ENCODE measurements around the gene GLUL.
A peak's percentile ranks its signal among the peaks of the same experiment; 100 is the strongest.

The GLUL gene

DNA sequence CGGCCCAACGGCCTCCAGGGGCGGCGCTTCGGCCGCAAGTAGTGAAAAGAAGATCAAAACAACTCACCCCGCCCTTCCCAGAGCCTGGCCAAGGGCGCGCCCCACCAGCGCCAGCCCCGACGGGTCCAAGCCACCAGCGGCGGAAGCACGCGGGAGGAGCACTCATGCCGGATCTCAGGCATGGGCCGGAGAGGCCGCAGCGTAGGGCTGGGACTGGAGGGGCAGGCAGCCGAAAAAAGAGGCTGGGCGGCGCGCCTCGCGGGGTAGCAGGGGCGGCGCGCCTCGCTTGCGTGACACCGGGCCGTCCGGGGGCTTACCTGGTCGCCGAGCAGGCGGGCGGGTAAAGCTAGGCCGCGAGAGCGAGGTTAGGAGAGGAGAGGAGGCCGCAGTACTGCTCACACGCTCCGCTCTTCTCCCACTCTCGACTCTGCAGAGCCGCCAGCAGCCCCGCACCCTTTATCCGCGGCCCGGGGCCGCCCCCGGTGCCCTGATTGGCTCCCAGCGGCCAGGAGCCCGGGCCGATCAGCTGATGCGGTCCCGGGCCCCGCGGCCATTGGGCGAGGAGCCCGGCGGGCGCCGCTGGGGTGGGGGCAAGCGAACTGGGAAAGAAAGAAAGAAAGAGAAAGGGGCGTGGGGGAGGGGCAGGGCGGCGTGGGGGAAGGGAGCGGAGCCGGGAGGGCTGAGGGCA lies at the start of gene GLUL:
Gene GLUL, minus strand, starts transcription at position 429 of the 688 bp plus-strand sequence. CDS start 3,053 bp downstream, outside the sequence.
- peak; percentile 81 for DNase-seq

DNA sequence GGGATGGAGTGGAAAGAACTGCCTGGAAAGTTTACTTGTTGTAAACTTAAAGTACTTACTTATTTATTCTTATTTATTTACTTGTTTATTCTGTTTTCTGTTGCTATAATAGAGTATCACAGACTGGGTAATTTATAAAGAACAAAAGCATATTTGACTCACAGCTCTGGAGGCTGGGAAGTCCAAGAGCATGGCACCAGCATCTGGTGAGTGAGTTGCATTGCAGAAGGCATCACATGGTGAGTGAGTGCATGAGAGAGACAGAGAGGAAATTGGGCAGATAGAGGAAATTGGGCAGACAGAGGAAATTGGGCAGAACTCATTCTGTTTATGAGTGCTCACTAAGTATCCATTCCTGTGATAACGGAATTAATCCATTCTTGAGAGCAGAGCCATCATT lies 46.7 kb upstream of the GLUL start:
- no peak for DNase-seq

DNA sequence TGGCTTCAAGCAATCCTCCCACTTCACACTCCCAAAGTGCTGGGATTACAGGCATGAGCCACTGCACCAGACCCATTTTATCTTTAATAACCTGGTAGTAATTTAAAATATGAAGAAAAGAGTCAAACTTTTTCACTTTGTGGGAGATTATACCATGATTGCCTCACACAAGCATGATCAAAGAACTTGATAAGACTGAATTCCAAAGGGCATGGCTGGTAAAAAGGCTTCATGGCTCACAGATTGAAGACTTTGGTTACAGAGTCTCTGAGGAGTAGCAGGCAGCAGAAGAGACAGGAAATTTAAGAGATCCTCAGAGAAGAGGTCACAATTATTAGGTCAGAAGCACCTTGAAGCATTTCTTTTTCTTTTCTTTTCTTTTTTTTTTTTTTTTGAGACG lies 42.0 kb upstream of the GLUL start:
- no peak for DNase-seq

DNA sequence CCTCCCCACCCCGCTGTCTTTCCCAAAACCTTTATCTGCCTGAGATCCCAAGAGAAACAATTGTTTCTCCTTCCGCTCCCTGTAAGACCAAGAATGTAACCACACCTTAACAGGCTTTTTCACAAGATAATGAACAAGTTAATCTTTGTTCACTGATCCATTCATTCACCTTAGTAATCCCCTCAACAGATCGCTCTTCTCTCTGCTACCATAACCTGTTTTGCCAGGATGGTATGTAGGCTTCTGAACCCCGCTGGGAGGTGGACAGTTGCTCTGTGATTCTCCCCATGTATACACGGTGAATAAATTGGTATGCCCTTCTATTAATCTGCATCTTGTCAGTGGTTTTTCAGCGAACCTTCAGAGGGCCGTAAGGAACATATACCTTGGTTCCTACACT lies 39.7 kb upstream of the GLUL start:
- DNase-seq = no peak

DNA sequence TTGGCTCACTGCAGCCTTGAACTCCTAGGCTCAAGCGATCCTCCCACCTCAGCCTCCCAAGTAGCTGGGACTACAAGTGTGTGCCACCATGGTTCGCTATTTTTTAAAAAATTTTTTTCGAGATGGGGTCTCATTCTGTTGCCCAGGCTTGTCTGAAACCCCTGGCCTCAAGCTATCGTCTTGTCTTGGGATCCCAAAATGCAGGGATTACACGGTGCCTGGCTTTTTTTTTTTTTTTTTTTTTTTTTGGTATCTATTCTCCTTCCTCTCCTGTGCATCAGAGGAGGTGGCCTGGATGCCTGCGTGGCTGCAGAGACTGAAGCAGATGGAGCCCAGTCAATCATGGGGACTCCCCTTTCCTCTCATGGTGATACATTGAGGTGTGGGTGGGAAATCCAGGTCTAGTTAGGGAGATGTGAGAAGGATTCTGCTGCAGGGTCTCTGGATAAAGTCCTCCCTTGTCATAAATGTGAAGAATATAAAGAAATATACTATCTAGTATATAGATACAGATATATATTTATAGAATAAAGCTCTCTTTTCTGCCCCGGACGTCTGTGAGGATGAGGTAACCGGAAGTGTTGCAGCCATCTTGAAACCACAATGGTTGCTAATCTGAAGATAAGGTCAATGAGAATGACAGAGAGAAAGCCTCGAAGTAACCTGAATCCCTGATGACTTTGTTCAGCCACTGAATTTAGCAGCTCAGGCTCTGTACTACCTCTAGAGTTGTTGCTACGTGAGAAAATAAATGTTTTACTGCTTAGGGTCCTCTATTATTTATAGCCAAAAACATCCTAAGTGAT lies 38.9 kb upstream of the GLUL start:
- DNase-seq = peak; percentile 27

DNA sequence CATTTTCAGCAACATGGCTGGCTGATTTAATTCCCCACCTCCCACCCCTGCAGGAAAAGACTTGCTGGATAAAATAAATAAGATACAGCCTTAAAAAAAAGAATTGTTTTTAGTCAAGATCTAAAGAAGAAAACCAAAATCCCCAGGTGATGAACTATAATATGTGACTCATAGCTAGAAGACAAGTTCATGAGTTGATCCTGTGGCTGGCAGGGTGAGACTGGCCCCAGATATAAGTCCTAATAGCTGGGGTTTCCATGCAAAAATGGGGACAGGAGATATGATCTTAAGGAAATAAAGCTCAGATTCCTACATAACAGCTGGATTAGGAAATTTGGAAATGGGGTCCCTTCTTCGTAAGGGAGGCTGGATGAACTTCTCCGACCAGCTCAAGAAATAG lies 36.5 kb upstream of the GLUL start:
- DNase-seq = no peak

DNA sequence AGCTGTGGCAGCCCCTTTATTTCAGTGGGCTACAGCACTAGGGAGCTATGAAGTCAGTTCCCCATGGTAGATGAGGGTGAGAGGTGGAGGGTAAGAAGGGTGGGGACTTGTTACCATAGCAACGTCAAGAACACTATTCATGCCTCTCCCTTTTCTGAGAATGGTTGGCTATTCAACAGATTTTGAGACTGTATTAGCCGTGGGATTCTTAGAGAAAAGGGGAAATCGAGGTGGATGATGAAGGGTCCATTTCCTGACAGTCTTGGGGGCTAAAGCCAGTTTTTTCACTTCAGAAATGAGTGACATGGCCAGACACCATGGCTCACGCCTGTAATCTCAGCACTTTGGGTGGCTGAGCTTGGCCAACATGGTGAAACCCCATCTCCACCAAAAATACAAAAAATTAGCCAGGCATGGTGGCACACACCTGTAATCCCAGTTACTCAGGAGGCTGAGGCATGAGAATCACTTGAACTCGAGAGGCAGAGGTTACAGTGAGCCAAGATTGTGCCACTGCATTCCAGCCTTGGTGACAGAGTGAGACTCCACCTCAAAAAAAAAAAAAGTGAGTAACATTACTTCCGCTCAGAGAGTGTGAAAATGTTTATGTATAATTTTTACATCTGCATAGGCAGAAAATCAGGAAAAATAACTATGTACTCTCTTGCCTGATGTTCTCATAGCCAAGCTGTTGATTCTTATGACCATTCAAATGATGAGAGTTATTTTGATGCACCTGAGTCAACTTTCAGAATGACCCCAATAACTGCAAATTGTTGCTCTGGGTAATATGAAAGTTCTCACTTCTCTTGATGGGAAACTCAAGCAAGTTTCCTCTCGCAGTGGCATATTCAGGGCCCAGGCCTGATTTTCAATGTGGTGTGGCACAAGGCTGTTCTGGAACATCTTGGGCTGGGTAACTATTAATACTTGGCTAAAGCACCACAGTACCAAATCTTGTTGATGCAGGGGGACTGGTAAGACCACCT lies 35.1 kb upstream of the GLUL start:
- DNase-seq = no peak

DNA sequence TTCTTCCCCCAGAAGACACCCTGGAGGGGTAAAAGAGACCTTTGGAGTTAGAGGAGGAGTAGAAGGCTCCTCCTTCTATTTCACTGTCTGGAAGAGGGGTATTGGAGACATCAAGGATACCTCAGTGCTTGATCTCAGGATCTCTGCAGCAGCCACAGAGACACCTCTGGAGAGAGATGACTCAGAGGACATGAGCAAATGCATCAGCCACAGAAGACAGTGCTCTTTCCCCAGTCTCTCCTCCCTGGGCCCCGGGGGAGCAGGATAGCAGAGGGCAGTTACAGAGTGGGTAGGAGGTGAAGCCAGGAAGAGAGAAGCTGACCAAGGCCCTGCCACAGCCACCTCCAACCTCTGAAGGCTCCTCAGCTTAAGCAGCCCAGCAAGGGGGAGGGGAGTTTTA lies 24.2 kb upstream of the GLUL start:
- DNase-seq = no peak

DNA sequence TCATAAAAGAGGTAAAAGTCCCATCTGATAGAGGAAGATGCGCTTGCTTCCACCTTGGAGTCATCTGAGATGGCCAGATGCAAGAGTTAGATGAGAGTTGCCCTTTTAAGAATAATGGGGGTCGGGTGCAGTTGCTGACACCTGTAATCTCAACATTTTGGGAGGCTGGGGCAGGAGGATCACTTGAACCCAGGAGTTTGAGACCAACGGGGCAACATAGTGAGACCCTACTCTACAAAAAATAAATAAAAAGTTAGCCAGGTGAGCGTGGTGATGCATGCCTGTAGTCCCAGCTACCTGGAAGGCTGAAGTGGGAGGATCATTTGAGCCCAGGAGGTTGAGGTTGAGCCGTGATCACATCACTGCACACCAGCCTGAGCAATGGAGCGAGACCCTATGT lies 22.4 kb upstream of the GLUL start:
- no peak for DNase-seq

DNA sequence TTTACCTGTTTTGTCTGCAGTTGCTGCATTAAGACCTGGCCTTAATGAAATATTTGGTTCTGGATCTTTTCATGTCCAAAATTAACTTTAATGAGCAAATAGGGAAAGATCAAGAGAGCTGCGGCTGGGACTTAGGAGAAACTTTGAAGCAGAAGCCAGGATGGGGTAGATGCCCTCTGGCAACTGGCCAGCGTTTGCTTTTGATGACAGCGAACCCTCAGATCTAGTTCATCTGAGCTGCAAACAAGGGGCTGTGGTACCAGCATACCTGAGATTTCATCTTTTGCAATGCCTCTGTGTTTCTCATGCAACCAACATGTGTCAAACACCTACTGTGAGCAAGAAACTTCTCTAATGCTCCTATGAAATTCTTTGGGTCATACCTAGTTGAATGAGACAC lies 21.9 kb upstream of the GLUL start:
- no peak for DNase-seq

DNA sequence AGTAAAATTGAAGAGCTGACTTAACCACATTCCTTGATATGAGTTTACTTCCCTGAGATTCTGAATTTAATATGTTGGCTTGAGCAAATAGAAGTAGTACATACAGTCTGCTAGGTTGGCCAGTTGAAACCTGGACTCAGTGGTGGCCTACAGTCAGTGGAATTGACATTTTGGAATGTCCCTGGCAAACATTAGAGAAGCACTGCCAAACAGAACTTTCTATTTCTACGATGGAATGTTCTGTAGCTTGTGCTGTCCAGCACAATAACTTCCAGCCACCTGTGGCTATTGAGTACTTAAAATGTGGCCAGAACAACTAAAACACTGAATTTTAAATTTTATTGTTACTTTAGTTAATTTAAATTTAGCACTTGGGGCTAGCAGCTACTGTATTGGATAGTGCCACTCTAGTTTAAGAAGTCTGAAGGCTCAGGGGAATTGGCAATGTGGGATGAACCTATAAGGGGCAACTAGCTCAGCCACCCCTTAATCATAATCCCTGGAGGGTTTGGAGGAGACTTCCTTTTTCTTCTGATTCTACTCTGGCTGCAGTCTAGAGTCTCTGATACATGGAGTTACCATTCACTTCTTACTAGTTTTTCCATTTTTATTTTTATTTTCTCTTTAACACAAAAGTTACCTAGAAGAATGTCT lies 19.2 kb upstream of the GLUL start:
- DNase-seq = no peak

DNA sequence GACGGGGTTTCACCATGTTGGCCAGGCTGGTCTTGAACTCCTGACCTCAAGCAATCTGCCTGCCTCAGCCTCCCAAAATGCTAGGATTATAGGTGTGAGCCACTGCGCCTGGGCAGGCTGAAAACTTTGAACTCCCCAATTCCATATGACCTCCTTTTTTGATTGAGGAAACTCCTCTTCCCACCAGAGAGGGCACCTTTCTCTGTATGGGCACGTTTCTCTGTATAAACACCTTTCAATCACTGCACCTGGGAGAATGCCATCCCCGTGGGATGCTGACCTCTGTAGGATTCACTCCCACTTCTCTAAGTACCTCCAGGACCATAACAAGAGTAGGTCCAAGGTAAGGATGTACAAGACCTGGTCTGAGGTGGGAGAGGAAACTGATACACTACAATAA lies 18.5 kb upstream of the GLUL start:
- no peak for DNase-seq

DNA sequence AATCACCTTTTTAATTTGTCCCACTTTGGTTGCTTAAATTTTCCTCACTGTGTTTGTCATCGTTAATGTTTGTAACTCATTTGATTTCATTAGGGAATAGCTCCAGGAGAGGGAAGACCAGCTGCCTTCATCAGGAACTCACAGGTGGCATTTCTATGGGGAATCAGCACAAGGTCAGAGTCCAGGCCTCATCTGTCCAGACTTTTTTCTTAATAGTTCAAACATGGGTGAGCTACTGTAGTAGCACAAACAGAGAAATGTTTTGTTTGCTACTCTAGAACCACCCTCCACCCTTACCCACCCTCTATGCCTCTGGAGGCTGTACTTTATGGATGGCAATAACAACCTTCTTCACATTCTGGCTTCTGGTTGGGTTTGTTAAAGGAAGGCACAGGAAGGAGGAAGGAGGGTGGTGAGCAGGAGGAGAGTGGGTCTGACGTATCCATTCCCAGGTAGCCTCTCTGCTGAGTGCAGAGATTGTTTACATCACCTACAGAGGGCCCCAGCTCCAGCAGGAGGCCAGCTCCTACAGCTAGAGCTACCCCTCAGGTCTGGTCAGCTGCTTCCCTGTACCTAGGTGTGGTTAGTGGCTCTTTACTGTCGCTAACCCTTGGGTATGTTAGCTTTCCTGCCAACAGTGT lies 17.0 kb upstream of the GLUL start:
- no peak for DNase-seq

DNA sequence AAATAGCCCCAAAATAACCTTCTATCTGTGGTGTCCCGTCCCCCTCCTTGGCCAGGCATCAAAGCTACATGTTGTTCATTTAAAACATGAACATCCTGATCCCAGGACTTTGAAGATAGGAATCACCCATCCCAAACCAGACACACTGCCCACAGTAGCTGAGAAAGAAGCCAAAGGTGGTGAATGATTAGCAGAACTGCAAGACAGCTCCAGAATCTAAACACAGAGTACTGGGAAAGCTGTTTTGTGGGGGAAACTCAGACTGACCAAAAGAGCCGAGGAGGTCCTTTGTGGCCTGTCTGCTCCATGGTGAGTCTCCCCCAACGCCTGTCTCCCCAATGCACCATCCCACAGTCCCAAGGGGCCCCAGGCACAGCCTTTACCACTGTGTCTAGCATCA lies 16.1 kb upstream of the GLUL start:
- no peak for DNase-seq

DNA sequence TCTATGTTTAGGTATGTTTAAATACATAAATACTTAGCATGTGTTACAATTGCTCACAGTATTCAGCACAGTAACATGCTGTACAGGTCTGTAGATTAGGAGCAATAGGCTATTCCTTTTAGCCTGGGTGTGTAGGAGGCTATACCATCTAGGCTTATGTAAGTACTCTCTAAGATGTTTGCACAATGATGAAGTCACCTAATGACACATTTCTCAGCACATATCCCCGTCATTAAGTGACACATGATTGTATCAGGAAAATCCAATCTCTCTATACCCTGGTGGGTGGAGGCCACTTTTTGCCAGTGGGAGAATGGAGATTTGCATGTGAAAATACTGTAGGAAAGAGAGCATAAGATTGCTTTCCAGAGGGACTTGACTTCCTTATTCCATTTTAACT lies 14.4 kb upstream of the GLUL start:
- no peak for DNase-seq

DNA sequence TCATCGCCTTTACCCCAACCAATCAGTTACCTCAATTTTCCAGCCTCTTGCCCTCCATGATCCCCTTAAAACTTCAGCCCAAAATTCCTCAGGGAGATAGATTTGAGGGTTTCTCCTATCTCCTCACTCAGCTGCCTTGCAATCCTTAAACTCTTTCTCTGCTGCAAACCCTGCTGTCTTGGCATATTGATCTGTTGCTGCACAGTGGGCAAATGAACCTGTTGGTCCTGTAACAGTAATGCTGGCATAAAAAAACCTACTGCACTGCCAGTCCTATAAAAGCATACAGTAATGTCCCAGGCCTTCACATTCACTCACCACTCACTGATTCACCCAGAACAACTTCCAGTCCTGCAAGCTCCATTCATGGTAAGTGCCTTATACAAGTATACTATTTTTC lies 14.0 kb upstream of the GLUL start:
- DNase-seq = no peak

DNA sequence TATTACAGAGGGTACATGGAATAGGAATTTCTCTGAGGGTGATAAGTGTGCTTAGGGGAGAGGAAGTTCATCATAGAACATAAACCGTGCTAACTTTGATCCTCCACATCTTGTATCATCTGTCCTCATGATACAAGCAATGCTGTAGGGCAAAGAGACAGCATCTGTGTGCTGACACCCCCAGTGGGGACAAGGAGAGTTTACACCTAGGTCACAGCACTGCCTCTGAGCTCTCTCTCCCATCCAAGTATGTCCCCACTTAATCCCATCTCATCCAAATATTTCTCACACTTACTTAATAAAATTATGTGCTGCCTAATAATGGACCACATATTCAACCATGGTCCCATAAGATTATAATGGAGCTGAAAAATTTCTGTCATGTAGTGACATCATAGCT lies 13.2 kb upstream of the GLUL start:
- no peak for DNase-seq

DNA sequence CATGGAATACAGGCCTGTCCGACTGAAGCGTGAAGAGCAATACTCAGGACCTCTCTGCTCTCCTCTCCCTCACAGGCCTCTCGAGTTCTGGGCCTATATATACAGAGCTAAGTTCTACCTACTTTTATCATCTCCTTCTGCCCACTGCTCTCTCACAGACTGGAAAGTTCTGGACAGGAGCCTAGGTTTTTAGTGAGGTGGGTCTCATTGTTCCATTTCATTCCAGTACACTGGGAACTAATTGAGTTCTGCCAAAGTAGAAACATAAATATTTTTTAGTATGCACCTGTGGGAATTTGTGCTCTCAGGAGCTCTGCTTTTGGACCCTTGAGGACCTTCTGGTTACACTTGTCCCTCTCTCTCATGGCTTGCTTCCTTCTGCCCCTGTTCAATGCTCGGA lies 9.0 kb upstream of the GLUL start, which contains the start of gene TEDDM1:
Gene TEDDM1, minus strand, starts transcription at position 101 of the 400 bp plus-strand sequence. CDS start 182 bp downstream, outside the sequence.
- no peak for DNase-seq

DNA sequence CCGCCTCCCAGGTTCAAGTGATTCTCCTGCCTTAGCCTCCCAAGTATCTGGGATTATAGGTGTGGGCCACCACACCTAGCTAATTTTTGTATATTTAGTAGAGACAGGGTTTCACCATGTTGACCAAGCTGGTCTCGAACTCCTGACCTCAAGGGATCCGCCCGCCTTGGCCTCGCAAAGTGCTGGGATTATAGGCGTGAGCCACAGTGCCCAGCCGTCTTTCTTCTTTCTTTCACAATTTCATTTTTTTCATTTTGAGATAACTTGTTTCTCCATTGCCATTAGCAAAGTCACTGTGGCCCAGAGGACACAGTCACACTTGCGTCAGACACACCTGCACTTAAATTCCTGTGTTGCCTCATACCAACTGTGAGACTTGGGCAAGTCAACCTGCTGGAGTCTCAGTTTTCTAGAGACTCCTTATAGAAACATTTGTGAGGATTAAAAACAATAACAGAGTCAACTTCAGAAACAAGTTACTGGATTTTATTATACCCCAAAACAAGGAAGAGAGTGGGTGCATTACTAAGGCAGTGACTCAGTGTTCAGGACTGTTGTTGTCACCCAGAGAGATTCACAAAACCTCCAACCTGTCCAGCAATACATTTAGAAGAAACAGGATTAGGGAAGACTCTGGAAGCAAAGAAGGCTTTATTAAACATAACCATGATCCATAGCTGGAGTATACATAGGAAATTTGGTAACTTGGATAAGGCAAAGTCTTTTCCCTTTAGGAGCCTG lies 6.2 kb upstream of the GLUL start:
- DNase-seq = no peak

DNA sequence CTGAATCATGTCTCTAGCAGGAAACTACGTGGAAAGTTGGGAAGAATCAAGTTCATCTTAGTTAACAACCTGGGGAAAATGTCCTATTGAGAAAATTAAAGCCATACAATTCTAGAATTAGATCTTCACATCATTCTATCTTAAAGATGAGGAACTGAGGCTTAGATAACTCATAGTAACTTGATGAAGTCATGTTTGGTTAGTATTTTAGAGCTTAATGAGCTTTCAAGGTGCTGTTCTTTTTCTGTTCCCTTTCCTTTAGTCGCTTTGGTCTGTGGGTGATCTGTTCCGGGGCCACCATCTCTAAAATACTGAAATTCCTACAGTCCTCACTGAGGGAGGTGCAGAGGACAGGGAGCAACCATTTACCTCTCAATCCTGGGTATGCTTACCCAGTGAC lies 4.3 kb upstream of the GLUL start:
- DNase-seq = no peak

DNA sequence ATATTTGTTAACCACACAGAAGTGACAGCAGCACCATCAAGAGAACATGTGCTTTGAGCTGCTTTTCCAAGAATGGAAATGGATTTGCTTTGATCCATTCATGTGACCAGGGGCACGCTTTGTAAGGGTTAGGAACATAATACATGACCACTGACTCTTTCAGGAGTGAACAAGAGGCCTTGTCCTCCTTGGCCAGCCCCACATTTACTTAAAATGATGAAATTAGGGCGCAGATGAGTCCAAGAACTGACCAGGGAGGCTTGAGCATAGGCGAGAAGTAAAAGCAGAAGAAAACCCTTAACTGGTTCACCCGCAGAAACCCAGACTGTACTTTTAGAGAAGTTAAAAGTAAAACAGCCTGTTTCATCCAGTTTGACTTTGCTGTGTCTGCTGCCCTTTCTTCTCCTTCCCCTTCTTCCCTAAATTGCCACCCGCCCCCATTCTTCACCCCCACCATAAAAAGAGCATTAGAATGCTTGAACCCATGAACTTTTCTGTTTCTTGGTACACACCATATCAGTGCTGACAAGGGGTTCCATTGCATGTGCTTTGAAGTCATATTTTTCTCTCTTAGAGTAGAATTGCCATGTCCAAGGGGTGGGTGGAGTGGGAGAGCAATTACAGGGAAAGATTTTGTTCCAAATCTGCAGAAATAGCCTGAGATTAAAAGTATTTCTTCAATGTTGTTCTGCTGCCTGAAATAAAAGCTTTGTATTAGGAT lies 2.6 kb upstream of the GLUL start:
- no peak for DNase-seq

Data from CD4-positive, alpha-beta T cell treated with Interleukin-6 for 4 hours (primary cell).